ENCODE data around the gene MMEL1. TPM values are rescaled to one million over a fixed set of nuclear protein-coding genes. Genes with fewer than 3 reads are reported as not detected.

Gene MMEL1
- total and polyA plus RNA-seq, 2 of the 13 experiments (the other 11 are each of a cell fraction or from before 2014, with no cell fraction given) = 0.48 TPM; not detected in 1

- intact Hi-C loops (cut with micrococcal nuclease; ENCODE audit: unreplicated experiment) (loop anchor here (10.0 kb wide), 1 partner anchor 54 kb away; the partner anchor contains the start of gene PRXL2B), in situ Hi-C loops (cut with HindIII; ENCODE audit: extremely low pct_ligation_motif_present, low pct_unique_long_range_greater_than_20kb) (no loop called here)
- no peak overlapping the region for H3K4me3 ChIP-seq (replicated peaks in 1 of 3; ENCODE audit: insufficient read depth in 1 of 3, low read depth in 2 of 3, low read length in 3 of 3)
- H3K36me3 ChIP-seq (replicated peaks in 1 of 2; ENCODE audit: control insufficient read depth in 1 of 2, insufficient read depth in 2 of 2, low read length in 2 of 2) = no peaks in the 10 kb centered on the region
- WGBS (ENCODE audit: low lambda C conversion rate) = 18% methylated on average over 4 of the region's 11 CpGs
- POLR2A ChIA-PET = interaction anchor here (1.9 kb wide), 1 partner anchor 63 kb away, joined by 4 read pairs; no protein-coding TSS in a partner anchor
- H3K9ac ChIP-seq (ENCODE audit: insufficient read depth, low read depth, low read length) = no peak overlapping the region
- H4K20me1 ChIP-seq (ENCODE audit: insufficient read depth, low read length) = no peaks in the 10 kb centered on the region
- FAIRE-seq (no peak), DNase-seq (ENCODE audit: low spot score) (no peak), ATAC-seq (no peak)
- H3K27me3 ChIP-seq (ENCODE audit: control insufficient read depth in 1 of 2, insufficient read depth in 2 of 2, low read length in 2 of 2) = peaks cover 2 to 10% of the 10 kb centered on the region in 2 experiments; a peak in 3 of 5 replicates
- H3K4me2 ChIP-seq (ENCODE audit: low read depth, low read length) = no peak overlapping the region
- BruUV-seq (replicated peaks) = TSS peak; percentile 30
- peaks cover 9% of the 10 kb centered on the region for H3K4me1 ChIP-seq (ENCODE audit: insufficient read depth, low read length)
- H3K79me2 ChIP-seq (ENCODE audit: insufficient read depth, low read length) = peaks cover 3% of the 10 kb centered on the region
- CTCF ChIA-PET (ENCODE audit: low intra/inter-chr PET ratio, low total read pairs) = no interaction called here
- peaks cover 7% of the 10 kb centered on the region; the same call in 1 of the 2 replicates for H3K9me3 ChIP-seq (ENCODE audit: low read length)
- no peak overlapping the region for H2AFZ ChIP-seq (ENCODE audit: low read length)
- no peak overlapping the region for H3K27ac ChIP-seq (ENCODE audit: extremely low read length, insufficient read depth, low read length)
- TF ChIP-seq NONO (IDR thresholded peaks at IDR 0.05) (no peak), NONO (CRISPR knock-in tag; conservative IDR thresholded peaks at IDR 0.05) (peak; percentile 48; the same call in 1 of the 2 replicates), ZSCAN31 (CRISPR knock-in tag; IDR thresholded peaks at IDR 0.05; ENCODE audit: low read depth) (0 out of 2 replicates have a peak, but pooled peaks have one; percentile 2), ZNF687 (CRISPR knock-in tag; IDR thresholded peaks at IDR 0.05) (peak; percentile 13; the same call in 1 of the 2 replicates), CTCF (CRISPR knock-in tag; IDR thresholded peaks at IDR 0.05) (0 out of 2 replicates have a peak, but pooled peaks have one; percentile 32), ZNF274 (CRISPR knock-in tag; IDR thresholded peaks at IDR 0.05) (0 out of 2 replicates have a peak, but pooled peaks have one; percentile 25), HOMEZ (CRISPR knock-in tag; IDR thresholded peaks at IDR 0.05; ENCODE audit: low read depth) (no peak), CREB1 (IDR thresholded peaks at IDR 0.05) (no peak), CREB1 (CRISPR knock-in tag; IDR thresholded peaks at IDR 0.05) (no peak), FUBP1 (CRISPR knock-in tag; IDR thresholded peaks at IDR 0.05; ENCODE audit: borderline replicate concordance) (no peak), RFX3 (CRISPR knock-in tag; IDR thresholded peaks at IDR 0.05) (no peak), AGO1 (IDR thresholded peaks at IDR 0.05; ENCODE audit: low read depth, low read length, poor library complexity, severe bottlenecking) (peak; percentile 79), ZNF547 (CRISPR knock-in tag; IDR thresholded peaks at IDR 0.05) (0 out of 2 replicates have a peak, but pooled peaks have one; percentile 38), POLR2A (IDR thresholded peaks at IDR 0.05; ENCODE audit: insufficient read depth in 1 of 2, low read depth in 2 of 2, low read length in 2 of 2) (peak in 1 of 2 experiments; percentile 52; a peak in 1 of 4 replicates), RBM22 (optimal IDR thresholded peaks at IDR 0.05; ENCODE audit: low read length) (peak; percentile 44)
Observed at GRCh38 chr1:2639203-2639602, 6.4 kb upstream of the MMEL1 start.

Data from HepG2 (cell line).